ENCODE data around the gene OPCML.

The OPCML gene

GRCh38 chr11:133408402-133408801, 123.9 kb downstream of the OPCML start:
- DNase-seq: no peak

- no peak for DNase-seq
Observed at GRCh38 chr11:133406489-133406888, 125.8 kb downstream of the OPCML start.

GRCh38 chr11:133403900-133404299, 128.4 kb downstream of the OPCML start:
- no peak for DNase-seq

GRCh38 chr11:133402551-133402950, 129.8 kb downstream of the OPCML start:
- DNase-seq: no peak

- DNase-seq: no peak
Observed at GRCh38 chr11:133399855-133400625, 132.3 kb downstream of the OPCML start.

GRCh38 chr11:133399294-133399693, 133.0 kb downstream of the OPCML start:
- no peak for DNase-seq

GRCh38 chr11:133390803-133391202, 141.5 kb downstream of the OPCML start:
- DNase-seq: no peak

GRCh38 chr11:133388975-133389568, 143.2 kb downstream of the OPCML start:
- no peak for DNase-seq

- DNase-seq: no peak
Observed at GRCh38 chr11:133388260-133388659, 144.0 kb downstream of the OPCML start.

GRCh38 chr11:133386852-133387251, 145.4 kb downstream of the OPCML start:
- DNase-seq: no peak

- DNase-seq: no peak
Observed at GRCh38 chr11:133386262-133386661, 146.0 kb downstream of the OPCML start.

GRCh38 chr11:133385781-133386180, 146.5 kb downstream of the OPCML start:
- DNase-seq: no peak

GRCh38 chr11:133384731-133385130, 147.6 kb downstream of the OPCML start:
- no peak for DNase-seq

GRCh38 chr11:133383689-133384088, 148.6 kb downstream of the OPCML start:
- no peak for DNase-seq

- no peak for DNase-seq
Observed at GRCh38 chr11:133383201-133383600, 149.1 kb downstream of the OPCML start.

- no peak for DNase-seq
Observed at GRCh38 chr11:133382131-133382812, 150.0 kb downstream of the OPCML start.

GRCh38 chr11:133381761-133382130, 150.6 kb downstream of the OPCML start:
- no peak for DNase-seq

GRCh38 chr11:133366147-133366546, 166.2 kb downstream of the OPCML start:
- DNase-seq: no peak

- no peak for DNase-seq
Observed at GRCh38 chr11:133362916-133363315, 169.4 kb downstream of the OPCML start.

GRCh38 chr11:133362156-133362555, 170.1 kb downstream of the OPCML start:
- no peak for DNase-seq

- DNase-seq: no peak
Observed at GRCh38 chr11:133361689-133361994, 170.7 kb downstream of the OPCML start.

- no peak for DNase-seq
Observed at GRCh38 chr11:133360860-133361688, 171.2 kb downstream of the OPCML start.

- no peak for DNase-seq
Observed at GRCh38 chr11:133355095-133355494, 177.2 kb downstream of the OPCML start.

All from CD4-positive, alpha-beta T cell treated with Interleukin-4 for 1 hour (primary cell).